OCI-LY3 (cell line): Measurements from ENCODE around the gene CLSTN2.

Source experiments
- H2AFZ ChIP-seq: fragments of 200-600, 300-600 bp; shearing (Covaris generic); 2 replicates; pipeline ENCODE4 v1.6.0; 2014; ENCODE audit warnings: antibody characterized with exemption, low read depth, low read length
- H3K27ac ChIP-seq: fragments of 200-600, 300-600 bp; sonication (generic); 2 replicates; pipeline ENCODE4 v1.5.1; 2014; ENCODE audit warnings: mild to moderate bottlenecking, low read length, moderate library complexity, mixed read lengths
- H3K27me3 ChIP-seq: fragments of 200-600, 300-600 bp; sonication (generic); 2 replicates; pipeline ENCODE4 v1.6.1; 2014; ENCODE audit warnings: low read depth, low read length, mixed read lengths
- H3K36me3 ChIP-seq: fragments of 200-600, 300-600 bp; sonication (generic); replicated peaks from 2 replicates; pipeline ENCODE3; 2014; ENCODE audit warnings: low read depth, low read length, mixed read lengths
- H3K4me1 ChIP-seq: fragments of 300-600, 200-600 bp; sonication (generic); 2 replicates; pipeline ENCODE4 v1.6.1; 2014; ENCODE audit warnings: low read length, mixed read lengths
- H3K4me2 ChIP-seq: fragments of 200-600, 300-600 bp; sonication (generic); 2 replicates; pipeline ENCODE4 v1.6.1; 2014; ENCODE audit warnings: low read length, mixed read lengths
- H3K4me3 ChIP-seq: fragments of 300-600, 200-600 bp; sonication (generic); 2 replicates; pipeline ENCODE4 v1.5.1; 2014; ENCODE audit warnings: antibody characterized with exemption, mild to moderate bottlenecking, low read length, moderate library complexity
- H3K79me2 ChIP-seq: fragments of 300-600, 200-600 bp; shearing (Covaris generic); 2 replicates; pipeline ENCODE4 v1.6.1; 2014; ENCODE audit warnings: mild to moderate bottlenecking, low read length, mixed read lengths
- H3K9ac ChIP-seq: fragments of 300-600, 200-600 bp; shearing (Covaris generic); 2 replicates; pipeline ENCODE4 v1.6.0; 2014; ENCODE audit warnings: mild to moderate bottlenecking, low read length, moderate library complexity
- H3K9me3 ChIP-seq: fragments of 200-600, 300-600 bp; shearing (Covaris generic); 2 replicates; pipeline ENCODE4 v1.6.1; 2014; ENCODE audit warnings: low read length, mixed read lengths; ENCODE audit not compliant: insufficient read depth
- H4K20me1 ChIP-seq: fragments of 200-600, 300-600 bp; sonication (generic); 2 replicates; pipeline ENCODE4 v1.6.1; 2016; ENCODE audit warnings: low read length, mixed read lengths; ENCODE audit not compliant: insufficient read depth
- CTCF ChIP-seq: fragments of 200-600, 300-600 bp; sonication (generic); IDR thresholded peaks from 2 replicates; pipeline ENCODE4 v1.5.1; 2014; ENCODE audit warnings: antibody characterized with exemption, low read length, low read depth
- EZH2phosphoT487 ChIP-seq: fragments of 200-600 bp; shearing (Covaris generic); IDR thresholded peaks from 2 replicates; pipeline ENCODE4 v1.6.1; 2018; ENCODE audit warnings: antibody characterized with exemption, mixed run types, low read depth

The CLSTN2 gene

GRCh38 chr3:140148824-140149390, 213.9 kb downstream of the CLSTN2 start:
- no peak overlapping the region for H3K9ac ChIP-seq
- no peak overlapping the region for H3K27ac ChIP-seq
- no peak overlapping the region for H3K4me3 ChIP-seq
- no peak for TF ChIP-seq CTCF
- peaks cover 23% of the 10 kb centered on the region for H3K4me1 ChIP-seq
- no peak overlapping the region for H3K4me2 ChIP-seq
- no peaks in the 10 kb centered on the region for H3K79me2 ChIP-seq
- 0 out of 2 replicates have a peak, but pooled peaks cover 4% of the 10 kb centered on the region for H3K9me3 ChIP-seq
- H4K20me1 ChIP-seq = no peaks in the 10 kb centered on the region
- H2AFZ ChIP-seq = no peak overlapping the region
- H3K27me3 ChIP-seq = no peaks in the 10 kb centered on the region
- H3K36me3 ChIP-seq = peaks cover 3% of the 10 kb centered on the region

DNA sequence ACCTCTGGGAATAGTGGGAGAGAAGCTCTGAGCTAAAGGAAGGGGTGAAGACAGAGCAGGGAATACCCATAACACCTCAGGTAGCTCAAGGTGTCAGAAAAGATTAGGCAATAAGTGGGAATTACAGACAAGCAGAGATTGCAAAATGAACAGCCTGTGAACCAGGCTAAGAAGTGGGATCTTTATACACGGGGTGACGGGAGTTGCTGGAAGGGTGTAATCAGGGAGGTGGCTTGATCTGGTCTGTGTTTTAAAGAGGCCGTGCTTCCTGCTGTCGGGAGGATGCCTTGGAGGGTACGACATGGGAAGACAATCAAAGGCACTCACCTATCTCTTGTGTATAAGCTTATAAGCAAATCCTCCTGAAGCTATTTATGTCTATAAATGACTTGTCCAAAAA, 216.3 kb downstream of the CLSTN2 start:
- H3K9me3 ChIP-seq = peaks cover 19% of the 10 kb centered on the region; the same call in 1 of the 2 replicates
- peaks cover 25% of the 10 kb centered on the region for H3K4me1 ChIP-seq
- no peaks in the 10 kb centered on the region for H3K79me2 ChIP-seq
- H3K4me2 ChIP-seq = no peak overlapping the region
- H4K20me1 ChIP-seq = no peaks in the 10 kb centered on the region
- peaks cover 12% of the 10 kb centered on the region for H3K36me3 ChIP-seq
- no peaks in the 10 kb centered on the region for H3K27me3 ChIP-seq
- H2AFZ ChIP-seq = no peak overlapping the region
- TF ChIP-seq CTCF (no peak), EZH2phosphoT487 (no peak)
- H3K9ac ChIP-seq = no peak overlapping the region
- no peak overlapping the region for H3K4me3 ChIP-seq
- no peak overlapping the region for H3K27ac ChIP-seq

DNA sequence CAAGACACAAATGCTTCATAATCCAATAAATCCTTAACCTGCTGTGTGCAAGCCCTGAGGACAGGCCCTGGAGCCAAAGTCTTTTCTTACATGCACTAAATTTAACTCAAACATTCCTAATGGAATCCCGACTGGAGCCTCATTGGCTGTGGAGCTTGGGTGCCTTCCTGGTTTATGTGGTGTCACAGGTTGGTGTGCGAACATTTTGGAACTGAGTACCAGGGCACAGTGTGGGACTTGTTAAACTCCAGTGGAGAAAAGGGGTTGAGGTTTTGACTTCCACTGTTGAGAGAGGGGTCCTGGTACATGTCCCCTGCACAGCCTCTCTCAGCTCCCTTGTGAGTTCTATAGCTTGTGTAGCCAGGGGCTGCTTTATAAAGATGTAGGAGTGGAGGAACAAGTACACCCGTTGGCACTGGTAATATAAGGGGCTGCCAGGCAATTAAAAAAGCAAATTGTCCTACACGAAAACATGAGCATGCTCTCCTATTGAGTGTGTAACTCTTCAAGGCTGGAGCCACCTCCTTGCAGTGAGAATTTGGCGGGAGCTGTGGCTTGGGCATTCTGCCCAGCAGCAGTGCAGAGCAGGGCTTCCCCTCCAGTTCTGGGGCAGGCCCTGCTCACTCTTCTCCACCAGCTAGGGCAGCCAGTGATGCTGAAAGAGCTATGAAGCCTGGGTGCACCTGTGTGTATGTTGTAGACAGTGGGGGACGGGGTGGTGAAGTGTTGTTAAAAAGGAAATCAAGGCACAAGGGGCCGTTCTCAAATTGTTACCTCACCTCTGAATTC, 218.1 kb downstream of the CLSTN2 start:
- H3K4me2 ChIP-seq = peak overlapping the region; percentile 37
- H3K27me3 ChIP-seq = no peaks in the 10 kb centered on the region
- H3K9me3 ChIP-seq = peaks cover 20% of the 10 kb centered on the region; the same call in 1 of the 2 replicates
- no peak overlapping the region for H3K9ac ChIP-seq
- H3K4me3 ChIP-seq = no peak overlapping the region
- H3K4me1 ChIP-seq = peaks cover 22% of the 10 kb centered on the region
- H3K79me2 ChIP-seq = no peaks in the 10 kb centered on the region
- no peak overlapping the region for H2AFZ ChIP-seq
- peaks cover 12% of the 10 kb centered on the region for H3K36me3 ChIP-seq
- TF ChIP-seq EZH2phosphoT487 (no peak), CTCF (no peak)
- H3K27ac ChIP-seq = peak overlapping the region; percentile 54; the same call in 1 of the 2 replicates
- H4K20me1 ChIP-seq = no peaks in the 10 kb centered on the region

- Histone ChIP-seq H4K20me1 (no peaks in the 10 kb centered on the region), H2AFZ (no peak overlapping the region), H3K27me3 (no peaks in the 10 kb centered on the region), H3K9me3 (peaks cover 20% of the 10 kb centered on the region; the same call in 1 of the 2 replicates), H3K4me1 (peaks cover 21% of the 10 kb centered on the region), H3K79me2 (no peaks in the 10 kb centered on the region), H3K27ac (peak overlapping the region; percentile 54), H3K9ac (no peak overlapping the region), H3K4me2 (peak overlapping the region; percentile 37), H3K36me3 (peaks cover 12% of the 10 kb centered on the region), H3K4me3 (peak overlapping the region; percentile 17; the same call in 1 of the 2 replicates)
- TF ChIP-seq CTCF (no peak), EZH2phosphoT487 (no peak)
Observed at GRCh38 chr3:140153736-140154135, 218.8 kb downstream of the CLSTN2 start.
